Epidermal melanocyte (primary cell): ENCODE results near the gene IL31RA.

Source experiments
- DNase-seq: peaks from one replicate; pipeline ENCODE4 v3.0.0; 2011; ENCODE audit warnings: low spot score; ENCODE audit not compliant: insufficient read length

The IL31RA gene

DNA sequence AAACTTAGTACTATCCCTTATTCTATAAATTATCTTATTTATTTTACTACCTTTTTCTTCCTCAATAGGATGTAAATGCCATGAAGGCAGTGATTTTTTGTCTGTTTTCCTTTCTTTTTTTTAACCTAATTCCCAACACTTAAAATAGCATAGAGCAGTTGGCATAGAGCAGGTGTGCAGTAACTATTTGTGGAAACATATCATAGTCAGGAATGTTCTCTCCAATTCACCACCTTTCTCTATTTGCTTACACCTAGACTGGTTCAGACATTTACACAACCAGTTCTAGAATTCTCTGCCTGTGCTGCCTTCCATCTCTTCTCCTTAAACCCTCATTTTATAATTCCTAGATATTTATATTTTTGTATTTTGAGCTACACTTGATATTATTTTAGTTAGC is 49.6 kb downstream of the IL31RA start:
- DNase-seq: no peak

- no peak for DNase-seq
Observed at GRCh38 chr5:55902696-55903095, 51.5 kb downstream of the IL31RA start.

DNA sequence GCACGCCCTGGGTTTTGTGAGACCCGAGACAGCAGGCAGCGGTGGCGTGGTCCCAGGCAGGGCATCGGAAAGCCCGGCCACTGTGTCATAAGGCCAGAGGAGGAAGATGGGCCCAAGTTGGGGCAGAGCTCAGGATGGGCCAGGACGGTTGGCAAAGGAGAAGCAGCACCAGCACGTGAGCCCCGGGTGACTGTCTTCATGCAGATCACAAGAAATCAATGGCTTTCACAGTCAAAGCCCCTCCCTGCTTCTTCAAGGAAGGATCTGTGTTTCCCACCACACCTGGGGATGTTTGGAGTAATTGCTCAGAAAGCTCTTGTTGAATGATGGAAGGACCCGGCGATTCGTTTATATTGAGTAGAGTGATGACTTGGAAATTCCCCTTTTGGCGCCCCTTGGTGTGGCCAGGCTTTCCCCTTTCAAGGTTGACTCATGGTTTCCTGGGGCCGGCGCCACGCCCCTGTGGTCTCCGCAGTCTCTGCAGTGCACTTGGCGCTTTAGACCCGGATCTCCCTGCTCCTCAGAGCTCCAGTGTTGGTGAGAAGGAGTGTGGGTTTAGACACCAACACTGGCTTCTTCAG is 52.1 kb downstream of the IL31RA start:
- DNase-seq: no peak

DNA sequence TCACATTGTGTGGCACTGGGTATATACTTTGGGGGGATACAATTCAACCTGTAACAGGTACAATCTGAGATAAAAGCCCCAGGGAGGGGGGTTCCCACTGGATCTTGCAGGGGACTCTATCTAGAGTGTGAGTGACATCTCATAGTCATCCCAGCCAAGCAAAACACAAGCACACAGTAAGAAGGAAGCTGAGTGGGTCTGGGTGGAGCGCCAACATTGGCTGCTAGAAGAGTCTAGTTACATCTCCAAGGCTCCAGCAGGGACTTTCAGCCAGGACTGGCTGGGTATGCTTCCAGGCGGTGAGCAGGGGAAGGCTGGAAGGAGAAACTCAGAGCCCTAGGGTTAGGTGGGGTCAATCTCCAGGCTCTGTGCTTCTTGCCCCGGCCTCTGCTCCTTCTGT is 53.0 kb downstream of the IL31RA start:
- DNase-seq: no peak

DNA sequence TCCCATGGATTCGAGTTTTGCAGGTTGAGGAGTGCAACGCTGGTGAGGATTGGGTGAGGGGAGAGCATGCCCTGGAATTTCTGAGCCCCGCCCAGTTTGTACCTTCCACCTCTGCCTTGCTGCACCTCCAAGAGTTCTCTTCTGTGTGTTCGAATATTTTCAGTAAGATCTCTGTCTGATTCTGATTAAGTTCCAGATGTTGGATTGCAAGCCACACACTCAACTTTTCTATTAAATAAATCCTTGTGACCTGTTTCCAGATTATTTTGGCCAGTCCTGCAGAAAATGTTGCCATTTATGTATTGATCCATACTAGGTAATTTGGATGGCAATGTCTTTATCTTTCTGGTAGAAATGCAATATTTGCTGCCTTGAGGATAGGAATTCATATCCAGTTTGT is 54.1 kb downstream of the IL31RA start:
- DNase-seq: no peak

DNA sequence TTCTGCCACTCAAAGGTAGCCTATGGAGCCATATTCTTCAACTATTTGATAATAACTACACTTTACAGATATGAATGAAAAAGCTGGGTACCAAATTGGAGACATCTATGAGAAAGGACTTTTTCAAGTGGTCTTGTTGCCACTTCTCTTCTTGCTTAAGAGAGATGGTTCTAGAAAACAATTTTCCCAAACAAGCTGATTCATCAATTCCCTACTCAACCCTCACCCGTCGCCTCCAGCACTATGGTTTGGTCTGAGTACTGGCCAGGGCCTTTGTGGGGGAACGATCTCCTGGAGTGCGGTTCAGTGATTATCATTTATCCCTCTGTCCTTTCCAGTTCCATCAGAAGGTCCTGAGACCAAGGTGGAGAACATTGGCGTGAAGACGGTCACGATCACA is 56.8 kb downstream of the IL31RA start:
- DNase-seq: no peak

GRCh38 chr5:55908804-55909203 is 57.6 kb downstream of the IL31RA start:
- DNase-seq: no peak

DNA sequence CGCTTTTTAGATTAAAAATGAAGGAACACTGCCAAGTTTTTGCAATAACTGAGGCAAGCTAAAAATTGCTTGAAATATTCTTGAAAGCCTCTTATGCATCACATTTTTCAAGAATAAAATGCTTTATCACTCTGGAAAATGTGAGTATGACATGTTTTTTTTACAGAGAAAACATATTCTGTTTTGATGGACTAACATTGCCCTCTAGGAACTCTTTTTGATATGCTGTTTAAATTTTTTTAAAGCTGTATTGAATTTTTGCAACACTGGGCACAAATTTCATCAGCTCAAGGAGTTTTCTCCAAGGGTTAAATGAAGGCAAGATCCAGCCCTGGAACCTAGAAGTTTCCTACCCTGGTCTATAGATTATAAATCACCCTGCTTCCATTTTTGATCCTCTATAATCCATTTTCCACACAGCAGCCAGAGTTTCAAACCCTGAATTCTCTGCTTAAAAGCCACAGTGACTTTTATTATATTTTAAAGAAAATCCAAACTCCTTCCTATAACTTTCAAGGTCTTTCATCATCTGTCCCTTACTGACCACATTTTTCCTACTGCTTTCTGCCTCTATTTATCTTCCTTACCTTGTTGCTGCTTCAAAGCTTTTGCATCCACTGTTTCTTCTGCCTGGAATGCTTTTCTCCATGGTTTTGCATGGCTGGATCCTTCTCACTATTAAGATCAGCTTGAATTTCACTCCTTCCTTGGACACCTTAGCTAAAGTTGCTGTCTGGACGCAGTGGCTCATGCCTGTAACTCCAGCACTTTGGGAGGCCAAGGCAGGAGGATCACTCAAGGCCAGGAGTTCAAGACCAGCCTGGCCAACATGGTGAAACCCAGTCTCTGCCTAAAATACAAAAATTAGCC is 60.9 kb downstream of the IL31RA start:
- no peak for DNase-seq

GRCh38 chr5:55913466-55914413 is 62.6 kb downstream of the IL31RA start:
- DNase-seq: no peak

DNA sequence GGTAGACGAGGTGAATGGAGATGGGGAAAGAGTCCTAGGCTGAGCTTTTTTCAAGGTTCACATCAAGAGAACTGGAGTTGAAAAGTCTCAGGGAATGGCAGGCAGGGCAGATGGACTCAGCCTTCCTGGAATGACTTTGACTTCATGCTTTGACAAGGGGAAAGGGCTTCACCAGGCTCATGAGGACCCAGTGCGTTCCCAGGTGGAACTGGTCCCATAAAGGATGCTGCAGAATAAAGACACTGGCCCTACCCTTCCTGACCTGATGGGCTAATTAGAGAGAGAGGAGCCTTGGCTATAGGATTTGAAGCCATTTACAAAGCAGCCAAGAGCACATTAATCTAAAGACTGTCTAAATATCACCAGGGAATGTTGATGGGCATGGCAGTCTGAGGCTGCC is 63.8 kb downstream of the IL31RA start:
- no peak for DNase-seq

GRCh38 chr5:55915783-55916182 is 64.6 kb downstream of the IL31RA start:
- DNase-seq: no peak

DNA sequence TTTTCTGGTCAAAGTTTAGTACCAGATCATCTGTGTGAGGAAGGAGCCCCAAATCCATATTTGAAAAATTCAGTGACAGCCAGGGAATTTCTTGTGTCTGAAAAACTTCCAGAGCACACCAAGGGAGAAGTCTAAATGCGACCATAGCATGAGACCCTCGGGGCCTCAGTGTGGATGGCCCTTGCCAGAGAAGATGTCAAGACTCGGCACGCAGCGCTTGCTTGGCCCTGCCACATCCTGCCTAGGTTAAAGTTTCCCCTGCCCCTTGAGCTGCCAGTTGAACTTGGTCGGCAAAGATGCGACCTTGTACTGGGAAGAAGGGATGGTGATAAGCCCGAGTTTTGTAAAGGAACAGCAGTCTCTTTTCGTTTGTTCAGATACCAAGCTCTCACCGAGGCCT is 65.8 kb downstream of the IL31RA start:
- DNase-seq: no peak

GRCh38 chr5:55917402-55918086 is 66.4 kb downstream of the IL31RA start:
- no peak for DNase-seq

DNA sequence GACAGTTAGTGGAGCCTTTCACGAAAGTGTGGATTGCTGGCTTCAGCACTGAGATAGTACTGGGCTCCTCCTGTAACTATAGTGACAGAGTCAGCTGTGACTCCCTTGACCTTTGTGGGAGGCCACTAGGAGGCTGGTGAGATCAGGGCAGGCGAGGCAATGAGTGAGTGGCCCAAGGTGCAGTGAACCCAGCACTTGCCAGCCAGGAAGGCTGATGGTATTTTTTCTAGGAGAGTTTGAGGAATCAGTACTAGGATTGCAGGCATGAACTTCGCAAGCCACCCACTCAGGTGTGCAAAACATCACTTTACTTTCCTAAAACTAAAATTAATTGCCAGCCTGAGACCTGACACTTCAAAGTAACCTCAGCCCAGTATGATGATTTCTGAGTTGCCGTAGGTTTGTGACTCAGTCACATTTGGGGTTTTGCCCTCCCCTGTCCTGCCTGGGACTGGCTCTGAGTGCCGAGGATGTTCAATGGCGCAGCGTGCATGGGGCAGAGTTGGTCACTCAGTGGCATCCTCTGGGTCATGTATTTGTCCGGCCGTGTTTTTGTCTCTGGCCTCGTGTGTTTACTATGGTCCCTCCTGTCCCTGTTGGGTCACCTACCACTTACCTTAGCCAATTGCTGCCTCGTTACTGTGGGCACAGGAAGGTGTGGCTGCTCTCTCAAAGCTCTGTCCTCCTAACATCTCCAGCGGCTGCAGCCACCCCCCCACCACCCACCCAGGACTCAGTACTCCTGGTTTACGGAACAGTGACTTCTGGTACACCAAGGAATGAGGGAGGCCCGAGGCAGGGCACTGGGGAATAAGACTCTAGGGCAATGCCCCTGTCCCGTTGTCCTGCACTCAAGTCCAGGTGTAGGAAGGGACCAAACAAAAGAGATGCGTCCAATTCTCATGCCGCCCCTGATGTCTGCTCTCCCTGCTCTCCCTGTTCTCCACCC is 67.2 kb downstream of the IL31RA start:
- DNase-seq: no peak

- DNase-seq: no peak
Observed at GRCh38 chr5:55919625-55920024, 68.5 kb downstream of the IL31RA start.

- DNase-seq: no peak
Observed at GRCh38 chr5:55920784-55921183, 69.6 kb downstream of the IL31RA start.

- no peak for DNase-seq
Observed at GRCh38 chr5:55921617-55922016, 70.5 kb downstream of the IL31RA start.

- no peak for DNase-seq
Observed at GRCh38 chr5:55923177-55923771, 72.1 kb downstream of the IL31RA start.

DNA sequence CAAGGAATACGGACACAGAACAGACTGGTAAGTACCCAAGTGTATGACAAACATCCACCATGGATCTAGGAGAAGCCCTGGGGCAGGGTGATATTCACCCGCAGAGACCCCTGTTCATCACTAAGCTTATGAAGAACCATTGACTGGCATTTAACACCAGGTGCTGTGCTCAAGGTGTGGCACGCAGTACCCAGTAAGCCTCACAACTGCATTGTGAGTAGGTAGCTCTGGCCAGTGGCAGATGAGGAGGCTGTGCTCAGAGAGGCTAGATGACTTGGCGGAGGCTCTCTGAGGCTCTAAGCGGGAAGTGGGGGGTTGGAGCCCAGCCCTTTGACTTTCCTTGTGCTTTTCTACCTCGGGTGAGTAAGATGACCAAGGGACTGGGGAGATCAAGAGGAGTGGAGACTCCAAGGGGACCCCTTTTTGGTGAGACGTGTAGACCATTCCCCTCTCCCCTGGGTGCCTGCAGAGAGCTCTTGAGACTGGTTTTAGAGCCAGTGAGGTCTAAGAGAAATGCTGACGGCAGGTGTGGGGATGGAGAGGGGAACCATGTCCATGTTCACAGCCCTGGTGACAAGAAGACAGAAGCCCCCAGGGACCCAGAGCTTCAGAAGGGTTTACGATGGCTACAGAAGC is 72.8 kb downstream of the IL31RA start:
- no peak for DNase-seq
